GM23248 (cell line): ENCODE results near the gene TOX2.

Source experiments
- EZH2 ChIP-seq: fragments of 200-600 bp; sonication (generic); IDR thresholded peaks from 2 replicates; pipeline ENCODE4 v1.6.1; 2018; ENCODE audit warnings: antibody characterized with exemption, mild to moderate bottlenecking; ENCODE audit not compliant: insufficient read depth, poor library complexity, severe bottlenecking
- EZH2phosphoT487 ChIP-seq: fragments of 200-600 bp; sonication (generic); IDR thresholded peaks from 2 replicates; pipeline ENCODE4 v1.6.1; 2018; ENCODE audit warnings: antibody characterized with exemption, moderate library complexity, mild to moderate bottlenecking, low read depth; ENCODE audit not compliant: insufficient read depth

GRCh38 chr20:44091026-44091425, 176.4 kb downstream of the TOX2 start:
- TF ChIP-seq EZH2 = no peak
- TF ChIP-seq EZH2phosphoT487 = no peak
